Measurements from ENCODE around the gene ZNF280C.
A peak's percentile ranks its signal among the peaks of the same experiment; 100 is the strongest.

The ZNF280C gene

GRCh38 chrX:130176354-130176776, 92.3 kb downstream of the ZNF280C start (continued):
- TF ChIP-seq, protein P1, sequence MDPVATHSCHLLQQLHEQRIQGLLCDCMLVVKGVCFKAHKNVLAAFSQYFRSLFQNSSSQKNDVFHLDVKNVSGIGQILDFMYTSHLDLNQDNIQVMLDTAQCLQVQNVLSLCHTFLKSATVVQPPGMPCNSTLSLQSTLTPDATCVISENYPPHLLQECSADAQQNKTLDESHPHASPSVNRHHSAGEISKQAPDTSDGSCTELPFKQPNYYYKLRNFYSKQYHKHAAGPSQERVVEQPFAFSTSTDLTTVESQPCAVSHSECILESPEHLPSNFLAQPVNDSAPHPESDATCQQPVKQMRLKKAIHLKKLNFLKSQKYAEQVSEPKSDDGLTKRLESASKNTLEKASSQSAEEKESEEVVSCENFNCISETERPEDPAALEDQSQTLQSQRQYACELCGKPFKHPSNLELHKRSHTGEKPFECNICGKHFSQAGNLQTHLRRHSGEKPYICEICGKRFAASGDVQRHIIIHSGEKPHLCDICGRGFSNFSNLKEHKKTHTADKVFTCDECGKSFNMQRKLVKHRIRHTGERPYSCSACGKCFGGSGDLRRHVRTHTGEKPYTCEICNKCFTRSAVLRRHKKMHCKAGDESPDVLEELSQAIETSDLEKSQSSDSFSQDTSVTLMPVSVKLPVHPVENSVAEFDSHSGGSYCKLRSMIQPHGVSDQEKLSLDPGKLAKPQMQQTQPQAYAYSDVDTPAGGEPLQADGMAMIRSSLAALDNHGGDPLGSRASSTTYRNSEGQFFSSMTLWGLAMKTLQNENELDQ (tag by site-specific recombination; IDR thresholded peaks at IDR 0.05; ENCODE audit: low read depth): no peak
- no peak for TF ChIP-seq ZNF423 (tag by site-specific recombination; IDR thresholded peaks at IDR 0.05)
- TF ChIP-seq ZNF513 (tag by site-specific recombination; IDR thresholded peaks at IDR 0.05): no peak
- no peak for TF ChIP-seq ZEB2 (tag by site-specific recombination; IDR thresholded peaks at IDR 0.05)
- no peak for TF ChIP-seq ZBTB48 (tag by site-specific recombination; IDR thresholded peaks at IDR 0.05)
- TF ChIP-seq PRDM4 (tag by site-specific recombination; IDR thresholded peaks at IDR 0.05): peak; percentile 87
- TF ChIP-seq ZNF174 (tag by site-specific recombination; IDR thresholded peaks at IDR 0.05): no peak
- no peak for TF ChIP-seq ELK4 (IDR thresholded peaks at IDR 0.05; ENCODE audit: borderline replicate concordance, low read depth, low read length)
- TF ChIP-seq, protein P2, sequence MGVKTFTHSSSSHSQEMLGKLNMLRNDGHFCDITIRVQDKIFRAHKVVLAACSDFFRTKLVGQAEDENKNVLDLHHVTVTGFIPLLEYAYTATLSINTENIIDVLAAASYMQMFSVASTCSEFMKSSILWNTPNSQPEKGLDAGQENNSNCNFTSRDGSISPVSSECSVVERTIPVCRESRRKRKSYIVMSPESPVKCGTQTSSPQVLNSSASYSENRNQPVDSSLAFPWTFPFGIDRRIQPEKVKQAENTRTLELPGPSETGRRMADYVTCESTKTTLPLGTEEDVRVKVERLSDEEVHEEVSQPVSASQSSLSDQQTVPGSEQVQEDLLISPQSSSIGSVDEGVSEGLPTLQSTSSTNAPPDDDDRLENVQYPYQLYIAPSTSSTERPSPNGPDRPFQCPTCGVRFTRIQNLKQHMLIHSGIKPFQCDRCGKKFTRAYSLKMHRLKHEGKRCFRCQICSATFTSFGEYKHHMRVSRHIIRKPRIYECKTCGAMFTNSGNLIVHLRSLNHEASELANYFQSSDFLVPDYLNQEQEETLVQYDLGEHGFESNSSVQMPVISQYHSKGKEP (tag by site-specific recombination; IDR thresholded peaks at IDR 0.05): no peak
- no peak for TF ChIP-seq ZFP3 (tag by site-specific recombination; IDR thresholded peaks at IDR 0.05; ENCODE audit: low read depth)
- TF ChIP-seq, protein P3, sequence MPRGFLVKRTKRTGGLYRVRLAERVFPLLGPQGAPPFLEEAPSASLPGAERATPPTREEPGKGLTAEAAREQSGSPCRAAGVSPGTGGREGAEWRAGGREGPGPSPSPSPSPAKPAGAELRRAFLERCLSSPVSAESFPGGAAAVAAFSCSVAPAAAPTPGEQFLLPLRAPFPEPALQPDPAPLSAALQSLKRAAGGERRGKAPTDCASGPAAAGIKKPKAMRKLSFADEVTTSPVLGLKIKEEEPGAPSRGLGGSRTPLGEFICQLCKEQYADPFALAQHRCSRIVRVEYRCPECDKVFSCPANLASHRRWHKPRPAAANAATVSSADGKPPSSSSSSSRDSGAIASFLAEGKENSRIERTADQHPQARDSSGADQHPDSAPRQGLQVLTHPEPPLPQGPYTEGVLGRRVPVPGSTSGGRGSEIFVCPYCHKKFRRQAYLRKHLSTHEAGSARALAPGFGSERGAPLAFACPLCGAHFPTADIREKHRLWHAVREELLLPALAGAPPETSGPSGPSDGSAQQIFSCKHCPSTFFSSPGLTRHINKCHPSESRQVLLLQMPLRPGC (tag by site-specific recombination; IDR thresholded peaks at IDR 0.05): no peak
- TF ChIP-seq ZNF391 (tag by site-specific recombination; IDR thresholded peaks at IDR 0.05; ENCODE audit: borderline replicate concordance, low read depth): no peak
- TF ChIP-seq HOXC10 (CRISPR knock-in tag; IDR thresholded peaks at IDR 0.05): no peak
- no peak for TF ChIP-seq KLF7 (tag by site-specific recombination; IDR thresholded peaks at IDR 0.05; ENCODE audit: borderline replicate concordance)
- TF ChIP-seq KLF9 (tag by site-specific recombination; IDR thresholded peaks at IDR 0.05; ENCODE audit: low read depth): no peak
- TF ChIP-seq ZNF335 (tag by site-specific recombination; conservative IDR thresholded peaks at IDR 0.05): peak; percentile 46; the same call in 1 of the 2 replicates
- TF ChIP-seq ZNF501 (tag by site-specific recombination; IDR thresholded peaks at IDR 0.05): no peak
- TF ChIP-seq ZNF404 (tag by site-specific recombination; IDR thresholded peaks at IDR 0.05): no peak
- TF ChIP-seq SCRT1 (tag by site-specific recombination; IDR thresholded peaks at IDR 0.05; ENCODE audit: borderline replicate concordance): no peak
- TF ChIP-seq SP3 (tag by site-specific recombination; IDR thresholded peaks at IDR 0.05): no peak
- no peak for TF ChIP-seq PRDM2 (tag by site-specific recombination; IDR thresholded peaks at IDR 0.05; ENCODE audit: borderline replicate concordance)

All from HEK293 (cell line).